ENCODE data around the gene CLECL1. TPM values are rescaled to one million over a fixed set of nuclear protein-coding genes. Genes with fewer than 3 reads are reported as not detected.
"Not testable (repeated sequence)": the region's sequence is repeated elsewhere in the genome, so short reads cannot be mapped to it uniquely, and the experiment has no call there.

CLECL1 gene
- polyA plus RNA-seq, 4 donors: 0.41 to 0.74 TPM; not detected in 2

GRCh38 chr12:9725213-9725870, 7.6 kb downstream of the CLECL1 start:
- DNase-seq (ENCODE audit: low read depth in 4 of 4, low spot score in 3 of 4): no peak

- no peak for DNase-seq (ENCODE audit: low read depth in 4 of 4, low spot score in 3 of 4)
Observed at GRCh38 chr12:9724023-9724422, 8.9 kb downstream of the CLECL1 start.

GRCh38 chr12:9721394-9722092, 11.4 kb downstream of the CLECL1 start:
- DNase-seq (ENCODE audit: low read depth in 4 of 4, low spot score in 3 of 4): no peak

- no peak for DNase-seq (ENCODE audit: low read depth in 4 of 4, low spot score in 3 of 4)
Observed at GRCh38 chr12:9719790-9720189, 13.1 kb downstream of the CLECL1 start.

GRCh38 chr12:9718968-9719367, 13.9 kb downstream of the CLECL1 start:
- DNase-seq (ENCODE audit: low read depth in 4 of 4, low spot score in 3 of 4): no peak

GRCh38 chr12:9717070-9717925, 15.6 kb downstream of the CLECL1 start:
- DNase-seq (ENCODE audit: low read depth in 4 of 4, low spot score in 3 of 4): no peak

- DNase-seq (ENCODE audit: low read depth in 4 of 4, low spot score in 3 of 4): not testable (repeated sequence)
Observed at GRCh38 chr12:9713032-9713558, 19.8 kb downstream of the CLECL1 start.

- no peak for DNase-seq (ENCODE audit: low read depth in 4 of 4, low spot score in 3 of 4)
Observed at GRCh38 chr12:9711664-9712063, 21.2 kb downstream of the CLECL1 start.

- DNase-seq (ENCODE audit: low read depth in 4 of 4, low spot score in 3 of 4): no peak
Observed at GRCh38 chr12:9710584-9711375, 22.1 kb downstream of the CLECL1 start.

- no peak for DNase-seq (ENCODE audit: low read depth in 4 of 4, low spot score in 3 of 4)
Observed at GRCh38 chr12:9708853-9709252, 24.0 kb downstream of the CLECL1 start.

- no peak for DNase-seq (ENCODE audit: low read depth in 4 of 4, low spot score in 3 of 4)
Observed at GRCh38 chr12:9707864-9708808, 24.8 kb downstream of the CLECL1 start.

- no peak for DNase-seq (ENCODE audit: low read depth in 4 of 4, low spot score in 3 of 4)
Observed at GRCh38 chr12:9707356-9707755, 25.5 kb downstream of the CLECL1 start.

- no peak for DNase-seq (ENCODE audit: low read depth in 4 of 4, low spot score in 3 of 4)
Observed at GRCh38 chr12:9706086-9706685, 26.7 kb downstream of the CLECL1 start.

- DNase-seq (ENCODE audit: low read depth in 4 of 4, low spot score in 3 of 4): not testable (repeated sequence)
Observed at GRCh38 chr12:9704561-9704960, 28.3 kb downstream of the CLECL1 start.

- DNase-seq (ENCODE audit: low read depth in 4 of 4, low spot score in 3 of 4): no peak
Observed at GRCh38 chr12:9702255-9702654, 30.6 kb downstream of the CLECL1 start.

GRCh38 chr12:9701380-9702154, 31.3 kb downstream of the CLECL1 start:
- DNase-seq (ENCODE audit: low read depth in 4 of 4, low spot score in 3 of 4): no peak

- no peak for DNase-seq (ENCODE audit: low read depth in 4 of 4, low spot score in 3 of 4)
Observed at GRCh38 chr12:9700606-9700956, 32.3 kb downstream of the CLECL1 start.
